ENCODE data around the gene DLL1.

DLL1 gene

GRCh38 chr6:170305805-170306323, 15.0 kb upstream of the DLL1 start:
- H3K9me3 ChIP-seq (ENCODE audit: control insufficient read depth, insufficient read depth, low read length): peaks cover 11% of the 10 kb centered on the region; the same call in 1 of the 2 replicates
- H3K36me3 ChIP-seq (ENCODE audit: insufficient read depth, low read length): no peaks in the 10 kb centered on the region; the same call in 1 of the 2 replicates
- peaks cover 8% of the 10 kb centered on the region; the same call in 1 of the 2 replicates for H3K4me1 ChIP-seq (ENCODE audit: insufficient read depth, low read length)
- H3K9ac ChIP-seq (ENCODE audit: low read depth, low read length): peak overlapping the region; percentile 87

GRCh38 chr6:170301184-170301583, 10.3 kb upstream of the DLL1 start:
- Histone ChIP-seq H3K9ac (ENCODE audit: low read depth, low read length) (no peak overlapping the region), H3K36me3 (ENCODE audit: insufficient read depth, low read length) (no peaks in the 10 kb centered on the region; the same call in 1 of the 2 replicates), H3K9me3 (ENCODE audit: control insufficient read depth, insufficient read depth, low read length) (peaks cover 11% of the 10 kb centered on the region)

GRCh38 chr6:170298688-170299087, 7.8 kb upstream of the DLL1 start:
- Histone ChIP-seq H3K36me3 (ENCODE audit: insufficient read depth, low read length) (no peaks in the 10 kb centered on the region), H3K4me1 (ENCODE audit: insufficient read depth, low read length) (peaks cover 5% of the 10 kb centered on the region), H3K9me3 (ENCODE audit: control insufficient read depth, insufficient read depth, low read length) (peaks cover 8% of the 10 kb centered on the region), H3K9ac (ENCODE audit: low read depth, low read length) (no peak overlapping the region)

More at GRCh38 chr6:170301184-170301583, 10.3 kb upstream of the DLL1 start:
- H3K4me1 ChIP-seq (ENCODE audit: insufficient read depth, low read length): peaks cover 9% of the 10 kb centered on the region

GRCh38 chr6:170297576-170298330, 6.9 kb upstream of the DLL1 start:
- Histone ChIP-seq H3K4me1 (ENCODE audit: insufficient read depth, low read length) (peaks cover 5% of the 10 kb centered on the region), H3K9me3 (ENCODE audit: control insufficient read depth, insufficient read depth, low read length) (peaks cover 8% of the 10 kb centered on the region), H3K9ac (ENCODE audit: low read depth, low read length) (no peak overlapping the region), H3K36me3 (ENCODE audit: insufficient read depth, low read length) (no peaks in the 10 kb centered on the region)

DNA sequence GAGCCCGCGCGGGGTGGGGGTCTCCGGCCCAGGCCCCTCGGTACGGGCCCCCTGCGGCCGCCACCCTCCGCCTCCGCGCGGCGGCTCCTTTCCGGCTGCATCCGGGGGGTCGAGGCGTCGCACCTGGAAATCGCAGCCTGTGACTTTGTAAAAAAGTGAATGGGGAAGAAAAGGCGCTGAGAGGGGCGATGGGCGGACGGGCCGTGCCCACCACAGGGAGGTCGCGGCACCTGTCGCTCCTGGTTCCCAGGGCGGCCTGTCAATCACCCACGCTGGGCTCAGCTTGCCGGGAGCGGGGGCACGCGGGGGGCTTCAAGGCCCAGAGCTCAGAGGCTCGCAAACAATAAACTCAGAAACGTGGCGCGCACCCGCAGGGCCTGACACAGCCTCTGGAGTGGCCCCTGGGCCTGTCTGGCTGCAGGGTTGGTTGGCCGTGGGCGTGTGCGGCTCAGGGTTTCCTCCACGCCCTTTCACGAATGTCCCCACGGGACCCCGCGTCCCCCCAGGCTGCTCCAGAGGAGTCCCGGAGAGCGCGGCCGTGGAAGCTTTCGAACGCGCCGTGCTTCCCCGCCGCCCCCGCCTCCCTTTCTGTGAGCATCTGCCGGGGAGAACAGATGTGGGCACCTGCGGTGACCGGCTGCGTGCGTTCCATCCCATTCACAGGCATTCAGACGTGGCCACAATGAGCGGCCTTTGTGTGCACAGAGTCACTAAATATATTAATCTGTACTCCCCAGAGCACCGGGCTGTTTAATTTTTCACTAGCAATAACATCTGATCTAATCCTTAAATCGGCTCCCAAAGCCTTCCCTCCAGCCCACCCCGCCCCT, 6.1 kb upstream of the DLL1 start:
- Histone ChIP-seq H3K4me1 (ENCODE audit: insufficient read depth, low read length) (peaks cover 5% of the 10 kb centered on the region), H3K36me3 (ENCODE audit: insufficient read depth, low read length) (no peaks in the 10 kb centered on the region), H3K9me3 (ENCODE audit: control insufficient read depth, insufficient read depth, low read length) (peaks cover 8% of the 10 kb centered on the region), H3K9ac (ENCODE audit: low read depth, low read length) (peak overlapping the region; percentile 42; the same call in 1 of the 2 replicates)

DNA sequence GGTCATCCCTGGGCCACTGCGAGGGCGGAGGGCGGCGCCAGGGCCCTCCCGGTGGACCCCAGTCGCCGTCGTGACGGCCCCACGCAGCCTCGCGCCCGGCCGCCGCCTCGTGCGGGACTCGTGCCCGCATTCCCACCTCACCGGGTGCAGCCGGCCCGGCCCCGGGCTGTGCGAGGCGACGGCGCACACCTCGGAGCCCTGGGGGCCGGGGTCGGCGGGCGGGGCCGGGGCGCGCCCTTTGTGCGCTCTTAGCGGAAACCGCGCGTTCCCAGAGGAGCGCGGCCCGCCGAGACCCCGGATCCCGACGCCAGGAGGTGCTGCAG, 5.5 kb upstream of the DLL1 start:
- H3K9me3 ChIP-seq (ENCODE audit: control insufficient read depth, insufficient read depth, low read length): peaks cover 5% of the 10 kb centered on the region
- peaks cover 5% of the 10 kb centered on the region for H3K4me1 ChIP-seq (ENCODE audit: insufficient read depth, low read length)
- H3K9ac ChIP-seq (ENCODE audit: low read depth, low read length): peak overlapping the region; percentile 42; the same call in 1 of the 2 replicates
- no peaks in the 10 kb centered on the region for H3K36me3 ChIP-seq (ENCODE audit: insufficient read depth, low read length)

DNA sequence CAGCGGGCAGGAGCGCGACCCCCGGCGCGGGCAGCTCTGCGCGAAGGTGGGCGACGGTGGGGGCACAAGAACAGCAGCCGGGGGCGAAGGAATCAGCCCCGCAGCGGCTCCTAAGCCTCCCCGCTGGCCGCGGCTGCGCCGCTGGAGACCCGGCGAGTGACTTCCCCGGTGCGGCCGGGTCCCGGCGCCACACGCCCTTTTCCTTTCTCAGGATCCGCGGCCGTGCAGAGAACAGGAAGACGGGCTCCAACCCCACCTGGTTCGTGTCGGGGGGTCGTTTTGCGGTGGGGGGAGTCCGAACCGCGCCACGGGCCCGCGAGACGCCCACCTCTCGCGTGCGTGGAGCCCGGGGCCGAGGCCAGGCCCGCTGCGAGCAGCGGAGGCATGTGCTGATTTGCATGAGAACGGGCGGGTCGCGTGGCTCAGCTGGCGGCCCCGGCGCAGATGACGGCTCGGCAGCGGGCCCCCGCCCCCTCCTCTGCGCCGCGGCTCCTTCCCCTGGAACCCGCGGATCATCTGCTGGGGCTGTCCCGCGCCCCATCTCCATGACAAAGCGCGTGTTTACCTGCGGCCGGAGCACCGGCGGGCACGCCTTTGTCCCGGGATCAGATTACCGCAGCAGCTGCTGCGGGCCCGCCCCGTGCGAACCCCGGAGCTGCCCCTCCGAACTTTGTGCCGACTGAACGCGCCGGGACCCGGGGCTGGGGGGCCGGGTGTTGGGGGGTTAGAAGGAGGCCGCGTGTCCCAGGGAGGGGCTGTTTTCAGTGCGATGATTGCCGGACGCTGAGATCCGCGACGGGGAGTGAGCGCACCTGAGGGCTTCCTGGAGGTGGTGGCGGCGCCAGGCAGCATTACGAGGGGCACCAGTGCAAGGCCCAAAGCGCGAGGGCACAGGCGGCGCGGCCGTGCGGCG, 4.9 kb upstream of the DLL1 start:
- Histone ChIP-seq H3K36me3 (ENCODE audit: insufficient read depth, low read length) (no peaks in the 10 kb centered on the region), H3K9ac (ENCODE audit: low read depth, low read length) (peak overlapping the region; percentile 42), H3K4me1 (ENCODE audit: insufficient read depth, low read length) (peaks cover 5% of the 10 kb centered on the region), H3K9me3 (ENCODE audit: control insufficient read depth, insufficient read depth, low read length) (no peaks in the 10 kb centered on the region; the same call in 1 of the 2 replicates)

GRCh38 chr6:170294813-170295509, 4.1 kb upstream of the DLL1 start:
- Histone ChIP-seq H3K4me1 (ENCODE audit: insufficient read depth, low read length) (peaks cover 5% of the 10 kb centered on the region), H3K36me3 (ENCODE audit: insufficient read depth, low read length) (no peaks in the 10 kb centered on the region), H3K9me3 (ENCODE audit: control insufficient read depth, insufficient read depth, low read length) (no peaks in the 10 kb centered on the region; the same call in 1 of the 2 replicates), H3K9ac (ENCODE audit: low read depth, low read length) (peak overlapping the region; percentile 42)

DNA sequence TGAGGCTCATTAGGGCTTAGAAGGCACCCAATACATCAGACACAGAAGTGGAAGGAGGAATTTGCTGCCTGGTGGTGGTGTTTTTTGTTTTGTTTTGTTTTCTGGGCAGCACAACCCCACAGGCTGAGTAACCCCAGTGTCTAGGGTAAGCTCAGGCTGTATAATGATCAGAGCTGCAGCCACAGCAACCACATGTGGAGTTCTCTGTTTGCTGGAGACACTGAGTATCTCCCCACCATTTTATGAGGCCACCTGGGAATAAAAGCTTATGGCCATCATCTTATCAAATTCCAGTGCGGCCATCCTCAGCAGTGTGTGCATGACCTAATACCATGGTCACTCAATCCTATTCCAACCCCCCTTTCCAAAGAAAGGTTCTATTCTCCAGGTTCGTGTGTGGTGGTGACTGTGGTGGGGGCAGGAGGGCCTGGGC, 3.4 kb upstream of the DLL1 start:
- peaks cover 5% of the 10 kb centered on the region for H3K4me1 ChIP-seq (ENCODE audit: insufficient read depth, low read length)
- H3K9me3 ChIP-seq (ENCODE audit: control insufficient read depth, insufficient read depth, low read length): no peaks in the 10 kb centered on the region
- H3K36me3 ChIP-seq (ENCODE audit: insufficient read depth, low read length): no peaks in the 10 kb centered on the region

GRCh38 chr6:170293341-170294231, 2.7 kb upstream of the DLL1 start:
- no peaks in the 10 kb centered on the region for H3K36me3 ChIP-seq (ENCODE audit: insufficient read depth, low read length)
- H3K4me1 ChIP-seq (ENCODE audit: insufficient read depth, low read length): peaks cover 5% of the 10 kb centered on the region
- H3K9me3 ChIP-seq (ENCODE audit: control insufficient read depth, insufficient read depth, low read length): no peaks in the 10 kb centered on the region
- no peak overlapping the region; the same call in 1 of the 2 replicates for H3K9ac ChIP-seq (ENCODE audit: low read depth, low read length)

More for the DNA sequence above, 3.4 kb upstream of the DLL1 start:
- H3K9ac ChIP-seq (ENCODE audit: low read depth, low read length): no peak overlapping the region

GRCh38 chr6:170292407-170293158, 1.7 kb upstream of the DLL1 start:
- Histone ChIP-seq H3K36me3 (ENCODE audit: insufficient read depth, low read length) (no peaks in the 10 kb centered on the region), H3K9ac (ENCODE audit: low read depth, low read length) (peak overlapping the region; percentile 48; the same call in 1 of the 2 replicates), H3K4me1 (ENCODE audit: insufficient read depth, low read length) (peaks cover 2% of the 10 kb centered on the region), H3K9me3 (ENCODE audit: control insufficient read depth, insufficient read depth, low read length) (no peaks in the 10 kb centered on the region)

DNA sequence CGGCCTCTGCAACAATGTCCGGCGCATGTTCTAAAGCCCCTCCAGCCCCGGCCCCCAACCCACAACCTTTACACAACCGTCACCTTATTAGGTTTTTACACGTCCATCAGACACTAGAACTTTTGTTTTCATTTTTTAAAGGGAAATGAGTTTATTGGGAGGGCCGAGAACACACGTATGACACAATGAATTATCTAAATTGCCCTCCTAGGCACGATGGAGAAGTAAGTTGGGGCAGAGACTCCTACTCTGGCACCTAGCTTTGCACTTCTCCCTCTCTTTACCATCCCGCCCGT, 1.2 kb upstream of the DLL1 start:
- H3K9ac ChIP-seq (ENCODE audit: low read depth, low read length): peak overlapping the region; percentile 48; the same call in 1 of the 2 replicates
- no peaks in the 10 kb centered on the region for H3K36me3 ChIP-seq (ENCODE audit: insufficient read depth, low read length)
- no peaks in the 10 kb centered on the region for H3K9me3 ChIP-seq (ENCODE audit: control insufficient read depth, insufficient read depth, low read length)
- peaks cover 1% of the 10 kb centered on the region; the same call in 1 of the 2 replicates for H3K4me1 ChIP-seq (ENCODE audit: insufficient read depth, low read length)
